ENCODE measurements around the gene HTR1D.
"Not testable (repeated sequence)": the region's sequence is repeated elsewhere in the genome, so short reads cannot be mapped to it uniquely, and the experiment has no call there.

HTR1D gene

GRCh38 chr1:23216771-23217420 lies 406 bp downstream of the HTR1D start:
- DNase-seq (ENCODE audit: low read depth): no peak

DNA sequence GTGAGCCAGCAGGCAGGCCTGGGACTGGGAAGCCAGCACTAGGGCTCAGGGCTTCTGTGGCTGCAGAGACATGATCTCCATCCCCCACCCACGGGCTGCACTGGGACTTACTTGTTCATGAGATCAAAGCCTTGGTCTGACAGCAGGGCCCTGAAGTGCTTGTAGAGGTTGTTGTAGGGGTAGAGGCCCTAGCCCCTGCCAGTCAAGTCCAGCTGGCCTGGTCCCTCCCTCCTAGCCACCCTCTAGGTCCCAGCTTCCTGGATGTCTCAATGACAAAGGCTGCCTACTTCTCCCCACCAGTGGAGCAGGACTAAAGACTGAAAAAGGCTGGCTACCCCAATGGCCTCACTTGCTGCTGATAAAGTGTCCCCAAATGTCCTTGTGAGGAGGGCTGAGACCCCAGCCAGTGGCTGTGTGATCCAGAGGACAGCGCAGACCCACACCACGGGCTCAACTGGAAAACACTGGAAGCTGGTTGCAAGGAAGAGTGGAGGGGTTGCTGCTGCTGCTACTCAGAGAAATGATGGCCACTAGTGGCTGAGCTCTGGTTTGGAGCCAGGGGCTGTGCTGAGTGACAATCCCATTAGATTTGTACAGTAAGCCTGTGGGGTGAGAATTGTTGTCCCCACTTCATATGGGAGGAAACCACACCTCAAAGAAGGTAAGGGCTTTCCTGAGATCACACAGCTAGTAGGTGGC lies 1.4 kb downstream of the HTR1D start:
- DNase-seq (ENCODE audit: low read depth): no peak

GRCh38 chr1:23215291-23215690 lies 2.0 kb downstream of the HTR1D start:
- DNase-seq (ENCODE audit: low read depth): no peak

- no peak for DNase-seq (ENCODE audit: low read depth)
These were observed 2.7 kb downstream of the HTR1D start for GRCh38 chr1:23214640-23215039.

DNA sequence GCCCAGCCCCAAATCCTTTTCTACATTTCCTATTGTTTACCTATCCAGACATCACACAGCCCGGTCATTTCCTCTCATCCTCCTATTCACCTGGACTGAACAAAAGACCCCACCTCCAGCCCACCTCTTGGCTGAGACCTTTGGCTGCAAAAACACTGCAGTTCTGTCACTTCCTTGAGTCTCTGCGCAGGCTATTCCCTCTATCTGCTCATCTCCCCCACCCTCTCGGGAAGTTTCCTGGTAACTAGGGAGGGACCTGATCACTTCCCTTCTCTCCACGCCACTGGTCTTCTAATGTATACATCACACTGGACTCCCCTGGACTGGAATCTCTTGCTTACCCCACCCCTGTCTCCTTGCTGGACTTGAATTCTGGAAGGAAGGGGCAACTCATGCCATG lies 5.3 kb downstream of the HTR1D start:
- DNase-seq (ENCODE audit: low read depth): no peak

DNA sequence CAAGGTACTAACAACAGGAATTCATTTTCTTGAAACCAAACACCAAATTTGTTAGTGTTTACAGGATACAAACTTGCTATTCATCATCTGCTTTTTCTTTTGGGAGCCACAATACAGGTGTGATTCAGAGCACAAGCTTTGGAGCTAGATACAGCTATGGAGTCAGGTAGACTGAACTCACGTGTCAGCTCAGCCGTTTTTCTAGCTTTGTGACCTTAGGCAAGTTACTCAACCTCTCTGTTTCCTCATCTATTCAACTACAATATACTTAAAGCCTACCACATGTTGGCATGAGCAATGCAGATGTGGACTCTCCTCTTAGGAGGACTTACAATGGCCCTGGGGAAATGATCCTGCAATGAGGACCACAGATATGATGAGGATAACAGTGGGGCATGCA lies 6.3 kb downstream of the HTR1D start:
- DNase-seq (ENCODE audit: low read depth): no peak

DNA sequence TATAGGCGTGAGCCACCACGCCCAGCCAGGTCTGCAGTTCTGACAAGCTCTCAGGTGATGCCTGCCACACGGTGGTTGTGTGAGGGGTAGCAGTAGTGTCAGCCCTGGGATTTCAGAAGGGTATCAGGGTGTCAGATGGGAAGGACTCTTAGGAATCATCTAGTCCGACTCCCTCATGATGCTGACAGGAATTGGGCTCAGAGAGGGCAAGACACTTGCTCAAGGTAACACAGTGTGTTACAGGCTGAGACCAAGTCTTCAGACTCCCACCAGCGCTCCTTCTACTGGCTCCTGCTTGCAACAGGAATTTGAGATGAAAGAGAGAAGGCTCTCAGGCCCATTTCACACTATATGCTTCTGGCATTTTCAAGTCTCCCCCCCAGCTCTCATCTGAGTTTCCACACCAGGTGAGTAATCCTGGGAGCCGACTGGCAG lies 6.9 kb downstream of the HTR1D start:
- DNase-seq (ENCODE audit: low read depth): no peak

DNA sequence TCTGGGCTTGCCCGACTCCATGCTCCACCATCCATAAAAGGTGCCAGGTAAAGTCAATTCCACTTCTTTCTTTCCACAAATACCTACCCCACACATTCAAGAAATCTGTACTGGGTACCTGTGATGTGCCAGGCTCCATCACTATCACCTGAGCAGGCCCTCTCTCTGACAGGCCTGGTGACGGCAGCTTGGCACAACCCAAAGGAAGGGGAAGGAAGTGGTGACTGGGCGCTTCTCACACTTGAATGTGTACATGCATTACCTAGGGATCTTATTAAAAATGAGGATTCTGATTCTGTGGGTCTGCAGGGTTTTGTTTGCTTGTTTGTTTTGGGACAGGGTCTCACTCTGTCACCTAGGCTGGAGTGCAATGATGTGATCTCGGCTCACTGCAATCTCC lies 7.5 kb downstream of the HTR1D start:
- DNase-seq (ENCODE audit: low read depth): no peak

DNA sequence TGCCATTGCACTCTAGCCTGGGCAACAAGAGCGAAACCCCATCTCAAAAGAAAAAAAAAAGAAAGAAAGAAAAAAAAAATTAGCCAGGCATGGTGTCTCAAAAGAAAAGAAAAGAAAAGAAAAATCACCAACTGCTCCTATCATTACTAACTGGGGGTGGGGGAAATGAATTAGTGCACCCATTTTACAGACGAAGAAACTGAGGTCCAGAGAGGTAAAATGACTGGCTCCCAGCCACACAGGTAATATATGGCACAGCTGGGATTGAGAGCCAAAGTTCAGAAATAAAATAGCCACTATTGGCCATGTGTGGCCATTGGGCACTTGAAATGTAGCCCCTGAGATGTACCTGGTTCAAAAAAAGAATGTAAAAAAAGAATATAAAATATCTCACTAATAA lies 8.8 kb downstream of the HTR1D start:
- DNase-seq (ENCODE audit: low read depth): no peak

DNA sequence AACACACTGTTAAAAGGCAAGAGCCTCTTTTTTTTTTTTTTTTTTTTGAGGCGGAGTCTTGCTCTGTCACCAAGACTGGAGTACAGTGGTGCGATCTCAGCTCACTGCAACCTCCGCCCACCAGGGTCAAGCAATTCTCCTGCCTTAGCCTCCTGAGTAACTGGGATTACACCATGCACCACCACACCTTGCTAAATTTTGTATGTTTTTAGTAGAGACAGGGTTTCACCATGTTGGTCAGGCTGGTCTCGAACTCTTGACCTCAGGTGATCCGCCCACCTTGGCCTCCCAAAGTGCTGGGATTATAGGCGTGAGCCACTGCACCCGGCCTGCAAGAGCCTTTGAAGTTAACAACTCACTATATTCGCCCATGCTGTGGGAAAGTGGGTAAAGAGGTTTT lies 9.6 kb downstream of the HTR1D start:
- not testable (repeated sequence) for DNase-seq (ENCODE audit: low read depth)

- DNase-seq (ENCODE audit: low read depth): no peak
These were observed 15.0 kb downstream of the HTR1D start for GRCh38 chr1:23202263-23202749.

DNA sequence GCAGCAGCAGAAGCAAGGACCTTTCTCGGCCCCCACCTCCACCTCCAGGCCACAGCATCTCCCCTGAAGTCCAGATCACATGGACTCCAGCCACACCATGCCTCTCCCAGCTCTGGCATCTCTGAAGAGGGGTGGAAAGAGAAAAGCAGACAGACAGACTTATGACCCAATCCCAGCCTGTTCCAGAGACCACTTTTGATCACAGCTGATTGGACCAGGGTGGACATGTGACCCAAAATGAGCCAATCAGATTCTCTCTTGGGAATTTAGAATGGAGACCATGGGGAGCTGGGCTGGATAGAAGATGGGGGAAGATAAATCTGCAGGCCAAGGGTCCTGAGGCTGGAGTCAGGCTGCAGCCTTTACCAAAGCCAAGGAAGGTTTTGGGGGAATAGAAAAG lies 16.4 kb downstream of the HTR1D start:
- no peak for DNase-seq (ENCODE audit: low read depth)

GRCh38 chr1:23198373-23198772 lies 18.9 kb downstream of the HTR1D start:
- no peak for DNase-seq (ENCODE audit: low read depth)

- no peak for DNase-seq (ENCODE audit: low read depth)
These were observed 20.5 kb downstream of the HTR1D start for GRCh38 chr1:23196627-23197328.

GRCh38 chr1:23194119-23194984 lies 22.9 kb downstream of the HTR1D start:
- no peak for DNase-seq (ENCODE audit: low read depth)

- DNase-seq (ENCODE audit: low read depth): no peak
These were observed 23.7 kb downstream of the HTR1D start for GRCh38 chr1:23193391-23194118.

- no peak for DNase-seq (ENCODE audit: low read depth)
These were observed 26.1 kb downstream of the HTR1D start for GRCh38 chr1:23191199-23191598.

- DNase-seq (ENCODE audit: low read depth): not testable (repeated sequence)
These were observed 28.3 kb downstream of the HTR1D start for GRCh38 chr1:23188936-23189452.

GRCh38 chr1:23188434-23188884 lies 28.8 kb downstream of the HTR1D start:
- no peak for DNase-seq (ENCODE audit: low read depth)

DNA sequence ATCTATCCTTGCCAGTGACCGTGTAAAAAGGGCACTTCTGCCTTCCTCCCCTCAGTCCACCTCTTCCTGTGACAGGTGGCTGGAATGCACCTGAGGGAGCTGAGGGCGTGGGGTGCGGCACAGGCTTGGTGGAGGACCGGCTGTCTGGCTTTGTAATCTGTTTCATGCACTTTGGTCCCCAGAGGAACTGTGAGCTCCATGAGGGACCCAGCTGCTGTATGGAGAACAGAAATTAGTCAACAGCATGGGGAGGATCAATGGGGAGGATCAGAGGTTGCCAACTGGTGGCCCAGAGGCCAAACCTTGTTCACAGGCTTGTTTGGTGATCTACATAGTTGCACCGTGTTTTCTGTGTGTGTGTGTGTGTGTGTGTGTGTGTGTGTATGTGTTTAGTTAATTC lies 29.7 kb downstream of the HTR1D start:
- DNase-seq (ENCODE audit: low read depth): no peak

DNA sequence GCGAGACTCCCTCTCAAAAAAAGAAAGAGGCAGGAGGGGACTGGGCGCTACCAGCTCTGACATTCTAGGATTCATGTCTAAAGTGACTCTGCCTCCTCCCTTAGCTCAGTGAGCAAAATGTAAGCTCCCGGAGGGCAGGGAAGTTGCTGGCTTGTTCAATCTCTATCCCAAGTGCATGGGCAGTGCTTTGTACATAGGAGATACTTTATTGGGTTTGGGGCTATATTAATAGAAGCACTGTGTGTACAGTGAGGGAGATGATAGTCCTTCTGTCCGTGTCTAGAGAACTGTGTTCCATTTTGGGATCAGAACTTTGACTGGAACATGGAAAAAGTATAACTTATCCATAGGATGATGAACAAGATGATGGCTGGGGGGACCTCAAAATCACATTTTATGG lies 31.9 kb downstream of the HTR1D start:
- DNase-seq (ENCODE audit: low read depth): no peak

All from stimulated activated CD8-positive, alpha-beta memory T cell treated with anti-CD3 and anti-CD28 coated beads, Interleukin-12 subunit alpha, Interleukin-12 subunit beta, amount 100 ng/mL, for 1 hour (primary cell).